ENCODE data around the gene SLC12A8. TPM values are rescaled to one million over a fixed set of nuclear protein-coding genes. Genes with fewer than 3 reads are reported as not detected.
"Not testable (repeated sequence)": the region's sequence is repeated elsewhere in the genome, so short reads cannot be mapped to it uniquely, and the experiment has no call there.

Gene SLC12A8
- total RNA-seq, 1 donor from 2014 or later, result 9.1 TPM

DNA sequence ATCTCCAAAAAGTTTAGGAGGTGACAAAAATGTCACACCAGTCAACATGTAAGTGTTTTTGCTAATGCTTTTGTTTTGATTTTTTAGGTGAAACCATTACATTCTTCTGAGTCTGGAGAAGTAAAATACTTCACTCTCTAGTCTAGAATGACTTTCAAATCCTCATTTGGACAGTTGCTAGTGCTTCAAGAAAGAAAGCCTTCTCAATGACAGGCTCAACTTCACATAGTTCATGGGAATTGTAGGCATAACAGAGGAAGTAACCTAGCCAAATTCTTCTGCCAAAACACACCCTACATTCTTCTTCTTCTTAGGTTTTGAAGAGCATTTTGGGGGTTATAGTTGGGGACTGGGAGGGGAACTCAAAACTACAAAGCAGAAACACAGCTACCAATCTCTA lies 127.4 kb downstream of the SLC12A8 start:
- Histone ChIP-seq H3K36me3 (no peaks in the 10 kb centered on the region), H3K9me3 (no peaks in the 10 kb centered on the region), H3K4me1 (no peaks in the 10 kb centered on the region), H3K27me3 (ENCODE audit: low read depth) (no peaks in the 10 kb centered on the region), H3K27ac (no peak overlapping the region), H3K4me3 (no peak overlapping the region)
- DNase-seq (no peak), ATAC-seq (no peak)
- TF ChIP-seq, protein P1, sequence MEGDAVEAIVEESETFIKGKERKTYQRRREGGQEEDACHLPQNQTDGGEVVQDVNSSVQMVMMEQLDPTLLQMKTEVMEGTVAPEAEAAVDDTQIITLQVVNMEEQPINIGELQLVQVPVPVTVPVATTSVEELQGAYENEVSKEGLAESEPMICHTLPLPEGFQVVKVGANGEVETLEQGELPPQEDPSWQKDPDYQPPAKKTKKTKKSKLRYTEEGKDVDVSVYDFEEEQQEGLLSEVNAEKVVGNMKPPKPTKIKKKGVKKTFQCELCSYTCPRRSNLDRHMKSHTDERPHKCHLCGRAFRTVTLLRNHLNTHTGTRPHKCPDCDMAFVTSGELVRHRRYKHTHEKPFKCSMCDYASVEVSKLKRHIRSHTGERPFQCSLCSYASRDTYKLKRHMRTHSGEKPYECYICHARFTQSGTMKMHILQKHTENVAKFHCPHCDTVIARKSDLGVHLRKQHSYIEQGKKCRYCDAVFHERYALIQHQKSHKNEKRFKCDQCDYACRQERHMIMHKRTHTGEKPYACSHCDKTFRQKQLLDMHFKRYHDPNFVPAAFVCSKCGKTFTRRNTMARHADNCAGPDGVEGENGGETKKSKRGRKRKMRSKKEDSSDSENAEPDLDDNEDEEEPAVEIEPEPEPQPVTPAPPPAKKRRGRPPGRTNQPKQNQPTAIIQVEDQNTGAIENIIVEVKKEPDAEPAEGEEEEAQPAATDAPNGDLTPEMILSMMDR (IDR thresholded peaks at IDR 0.05), result no peak
- intact Hi-C loops (cut with DNase I), result no loop called here

DNA sequence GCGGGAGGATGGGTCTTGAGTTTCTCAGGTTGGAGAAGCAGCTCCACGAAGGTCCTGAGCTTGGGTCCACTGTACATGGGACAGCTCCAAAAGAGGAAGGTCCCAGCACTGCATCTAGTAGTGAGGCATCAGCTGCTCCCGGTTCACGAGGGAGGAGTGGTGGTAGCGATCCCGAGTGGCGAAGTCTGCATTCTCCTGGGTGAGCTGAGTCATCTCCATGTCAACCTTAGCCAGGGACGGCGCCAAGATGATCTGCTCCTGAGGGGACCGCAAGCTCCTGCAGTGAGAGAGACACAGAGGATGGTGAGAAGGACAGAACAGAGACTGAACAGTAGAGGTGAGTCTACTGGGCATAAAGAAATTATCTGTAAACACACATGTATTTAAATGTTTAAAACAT lies 128.8 kb downstream of the SLC12A8 start:
- no peaks in the 10 kb centered on the region for H3K36me3 ChIP-seq
- DNase-seq (no peak), ATAC-seq (no peak)
- no peaks in the 10 kb centered on the region for H3K27me3 ChIP-seq (ENCODE audit: low read depth)
- no peak overlapping the region for H3K4me3 ChIP-seq
- H3K4me1 ChIP-seq, result no peaks in the 10 kb centered on the region
- intact Hi-C loops (cut with DNase I), result no loop called here
- H3K9me3 ChIP-seq, result no peaks in the 10 kb centered on the region
- TF ChIP-seq, protein P1 (IDR thresholded peaks at IDR 0.05), result no peak
- H3K27ac ChIP-seq, result no peak overlapping the region

DNA sequence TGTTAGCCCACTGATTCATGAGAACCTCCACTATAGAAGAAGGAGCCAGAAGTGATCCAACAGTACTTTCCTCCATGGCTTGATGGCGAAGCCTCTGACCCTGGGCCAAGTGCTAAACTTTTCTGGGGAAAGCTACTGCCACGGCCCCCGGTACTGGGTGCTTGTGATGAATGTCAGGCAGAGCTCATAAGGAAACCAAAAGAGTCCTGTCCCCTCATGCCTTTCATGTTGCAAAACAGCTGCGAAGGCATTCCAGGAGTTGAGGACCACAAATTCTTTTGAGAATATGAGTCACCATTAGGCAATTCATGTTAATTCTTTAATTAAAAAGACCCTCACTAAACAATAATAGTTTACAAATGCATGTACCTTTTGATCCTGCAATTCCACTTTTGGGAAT lies 130.2 kb downstream of the SLC12A8 start:
- H3K9me3 ChIP-seq; H3K27ac ChIP-seq; intact Hi-C loops (cut with DNase I); DNase-seq; H3K4me3 ChIP-seq; H3K36me3 ChIP-seq; H3K27me3 ChIP-seq (ENCODE audit: low read depth); H3K4me1 ChIP-seq; ATAC-seq: not testable (repeated sequence)

DNA sequence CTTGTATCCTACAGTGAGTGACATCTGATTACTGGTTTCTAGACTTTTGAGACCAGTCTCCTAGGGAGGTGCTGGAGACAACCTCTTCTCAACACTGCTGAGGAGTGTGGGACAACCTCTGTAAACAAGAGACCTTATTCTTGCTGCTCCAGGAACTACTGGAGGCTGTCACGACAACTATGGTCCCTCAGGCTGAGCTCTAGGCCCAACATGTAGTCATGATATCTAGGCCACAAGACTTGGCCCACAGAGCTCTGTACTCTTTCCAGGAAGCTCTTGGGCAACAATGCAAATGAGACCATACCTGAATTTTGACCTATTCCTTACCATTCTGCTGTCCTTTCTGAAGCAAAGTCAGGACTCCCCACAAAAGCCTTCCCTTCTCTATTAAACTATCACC lies 132.5 kb downstream of the SLC12A8 start:
- Histone ChIP-seq H3K27ac (no peak overlapping the region), H3K9me3 (no peaks in the 10 kb centered on the region), H3K36me3 (no peaks in the 10 kb centered on the region), H3K27me3 (ENCODE audit: low read depth) (no peaks in the 10 kb centered on the region), H3K4me1 (no peaks in the 10 kb centered on the region), H3K4me3 (no peak overlapping the region)
- no peak for ATAC-seq
- no peak for DNase-seq
- TF ChIP-seq, protein P1 (IDR thresholded peaks at IDR 0.05), result no peak
- intact Hi-C loops (cut with DNase I), result no loop called here

DNA sequence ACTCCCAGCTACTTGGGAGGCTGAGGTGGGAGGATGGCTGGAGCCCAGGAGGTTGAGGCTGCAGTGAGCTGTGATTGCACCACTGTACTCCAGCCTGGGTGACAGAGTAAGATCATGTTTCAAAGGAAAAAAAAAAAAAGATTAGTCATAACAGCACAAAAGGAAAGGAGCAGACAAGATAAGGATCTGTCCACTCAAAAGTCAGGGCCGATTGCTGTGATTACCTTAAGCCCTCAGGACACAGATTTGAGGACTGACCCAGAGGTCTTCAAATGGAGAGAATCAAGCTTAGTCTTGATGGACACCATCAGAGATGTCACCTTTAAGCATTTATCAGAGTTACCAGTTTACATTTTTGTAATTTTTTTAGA lies 132.9 kb downstream of the SLC12A8 start:
- Histone ChIP-seq H3K4me3 (no peak overlapping the region), H3K27me3 (ENCODE audit: low read depth) (no peaks in the 10 kb centered on the region), H3K27ac (no peak overlapping the region), H3K9me3 (no peaks in the 10 kb centered on the region), H3K4me1 (no peaks in the 10 kb centered on the region), H3K36me3 (no peaks in the 10 kb centered on the region)
- intact Hi-C loops (cut with DNase I), result no loop called here
- TF ChIP-seq, protein P1 (IDR thresholded peaks at IDR 0.05), result no peak
- DNase-seq, result no peak
- no peak for ATAC-seq

DNA sequence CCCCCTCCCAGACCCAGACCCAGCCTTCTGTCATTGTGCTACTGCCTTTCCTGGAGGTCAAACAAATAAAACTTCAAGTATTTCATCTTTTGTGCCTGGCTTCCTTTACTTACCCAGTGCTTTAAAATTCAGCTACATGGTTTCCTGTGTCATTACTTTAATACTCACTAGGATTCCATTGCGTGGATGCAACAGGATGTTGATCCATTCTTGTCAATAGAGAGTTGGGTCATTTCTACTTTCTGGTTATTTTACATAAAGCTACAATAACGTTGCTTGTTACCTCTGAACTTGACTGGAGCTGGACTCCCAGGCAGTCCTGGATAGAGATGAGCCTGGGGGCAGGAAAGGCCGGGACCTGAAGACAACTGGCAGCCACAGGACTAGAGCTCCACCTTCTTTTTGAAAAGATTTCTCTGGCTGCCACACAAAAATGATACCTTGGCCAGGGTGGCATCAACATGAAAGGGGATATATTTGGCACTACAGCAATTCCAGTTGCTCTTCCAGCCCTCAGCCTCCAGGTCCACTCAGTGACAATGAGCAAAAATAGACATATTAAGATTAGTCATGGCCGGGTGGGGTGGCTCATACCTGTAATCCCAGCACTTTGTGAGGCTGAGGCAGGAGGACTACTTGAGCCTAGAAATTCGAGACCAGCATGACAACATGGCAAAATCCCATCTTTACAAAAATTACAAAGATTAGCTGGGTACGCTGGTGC lies 133.4 kb downstream of the SLC12A8 start:
- Histone ChIP-seq H3K9me3 (no peaks in the 10 kb centered on the region), H3K36me3 (no peaks in the 10 kb centered on the region), H3K4me1 (no peaks in the 10 kb centered on the region), H3K27ac (no peak overlapping the region), H3K27me3 (ENCODE audit: low read depth) (no peaks in the 10 kb centered on the region), H3K4me3 (no peak overlapping the region)
- TF ChIP-seq, protein P1 (IDR thresholded peaks at IDR 0.05), result no peak
- ATAC-seq (no peak), DNase-seq (no peak)
- intact Hi-C loops (cut with DNase I), result no loop called here
